WTC11 (cell line): ENCODE measurements around the gene ITPR2. TPM values are rescaled to one million over a fixed set of nuclear protein-coding genes. Genes with fewer than 3 reads are reported as not detected.

Experiments used
- ATAC-seq: fragments of 200-7000 bp; cut with Tn5 transposase; 2 replicates; pipeline ENCODE4 v1.10.0; 2021; ENCODE audit warnings: mild to moderate bottlenecking, moderate library complexity
- CTCF ChIA-PET: fragments of 300-600 bp; sonication (Branson Sonifier 250); formaldehyde crosslinking; loops from one replicate; lab custom pipeline; 2021; ENCODE audit warnings: antibody characterized with exemption; lab: Charles Lee
- POLR2A ChIA-PET: fragments of 350-600 bp; sonication (Branson Sonifier 250); formaldehyde crosslinking; loops from one replicate; lab custom pipeline; 2021; ENCODE audit warnings: antibody characterized with exemption; lab: Charles Lee
- DNase-seq: peaks from one replicate; pipeline ENCODE4 v3.0.0; 2021; ENCODE audit warnings: low spot score
- H3K27ac Mint-ChIP-seq: 2 replicates; pipeline ENCODE4 v1.8.0; 2021; ENCODE audit warnings: mixed read lengths
- H3K27me3 Mint-ChIP-seq: 2 replicates; pipeline ENCODE4 v1.8.0; 2021; ENCODE audit warnings: low read depth, mild to moderate bottlenecking, moderate library complexity, mixed read lengths
- H3K36me3 Mint-ChIP-seq: 2 replicates; pipeline ENCODE4 v1.8.0; 2021; ENCODE audit warnings: mixed read lengths
- H3K4me1 Mint-ChIP-seq: 2 replicates; pipeline ENCODE4 v1.8.0; 2022; ENCODE audit warnings: mixed read lengths
- H3K4me3 Mint-ChIP-seq: 2 replicates; pipeline ENCODE4 v1.8.0; 2021; ENCODE audit warnings: mild to moderate bottlenecking, moderate library complexity, mixed read lengths
- H3K9me3 Mint-ChIP-seq: 2 replicates; pipeline ENCODE4 v1.8.0; 2021; ENCODE audit warnings: mixed read lengths
- CDX4 ChIP-seq: fragments of 250-450 bp; sonication (Bioruptor Pico); IDR thresholded peaks from 2 replicates; pipeline ENCODE4 v1.9.0; 2021; ENCODE audit warnings: moderate library complexity, mild to moderate bottlenecking, inconsistent platforms, borderline replicate concordance
- CREB1 ChIP-seq: sonication (generic); formaldehyde crosslinking; IDR thresholded peaks from 2 replicates; pipeline ENCODE4 v1.8.0; 2023; ENCODE audit warnings: mild to moderate bottlenecking, missing genetic modification reagents
- ESRRA ChIP-seq: sonication (generic); formaldehyde crosslinking; IDR thresholded peaks from 2 replicates; pipeline ENCODE4 v1.8.1; 2022; ENCODE audit warnings: mild to moderate bottlenecking, missing genetic modification reagents, borderline replicate concordance
- FOXK1 ChIP-seq: sonication (generic); formaldehyde crosslinking; IDR thresholded peaks from 2 replicates; pipeline ENCODE4 v1.8.0; 2022; ENCODE audit warnings: mild to moderate bottlenecking, moderate library complexity, missing genetic modification reagents
- GTF2I ChIP-seq: fragments of 250-450 bp; sonication (Bioruptor Pico); conservative IDR thresholded peaks from 2 replicates; pipeline ENCODE4 v1.4.0; 2021; ENCODE audit warnings: mild to moderate bottlenecking
- HMGA2 ChIP-seq: fragments of 250-450 bp; sonication (Bioruptor Pico); IDR thresholded peaks from 2 replicates; pipeline ENCODE4 v1.4.0; 2021; ENCODE audit warnings: mild to moderate bottlenecking, moderate library complexity
- HMGXB4 ChIP-seq: sonication (generic); formaldehyde crosslinking; IDR thresholded peaks from 2 replicates; pipeline ENCODE4 v1.8.1; 2023; ENCODE audit warnings: mild to moderate bottlenecking, moderate library complexity, missing genetic modification reagents
- JAZF1 ChIP-seq: fragments of 250-450 bp; sonication (Bioruptor Pico); IDR thresholded peaks from 2 replicates; pipeline ENCODE4 v1.9.0; 2021; ENCODE audit warnings: moderate library complexity, mild to moderate bottlenecking, inconsistent platforms
- JUN ChIP-seq: sonication (generic); formaldehyde crosslinking; IDR thresholded peaks from 2 replicates; pipeline ENCODE4 v1.8.0; 2023; ENCODE audit warnings: mild to moderate bottlenecking, missing genetic modification reagents
- NR2C2 ChIP-seq: sonication (generic); formaldehyde crosslinking; IDR thresholded peaks from 2 replicates; pipeline ENCODE4 v1.8.0; 2022; ENCODE audit warnings: mild to moderate bottlenecking, missing genetic modification reagents
- PRRX2 ChIP-seq: fragments of 250-450 bp; sonication (Bioruptor Pico); IDR thresholded peaks from 2 replicates; pipeline ENCODE4 v1.8.0; 2021; ENCODE audit warnings: mild to moderate bottlenecking
- RORB ChIP-seq: fragments of 250-450 bp; sonication (Bioruptor Pico); IDR thresholded peaks from 2 replicates; pipeline ENCODE4 v1.9.0; 2021; ENCODE audit warnings: mild to moderate bottlenecking
- SP1 ChIP-seq: sonication (generic); formaldehyde crosslinking; conservative IDR thresholded peaks from 2 replicates; pipeline ENCODE4 v1.8.1; 2022; ENCODE audit warnings: missing genetic modification reagents
- TCF7 ChIP-seq: sonication (generic); formaldehyde crosslinking; IDR thresholded peaks from 2 replicates; pipeline ENCODE4 v1.8.0; 2022; ENCODE audit warnings: mild to moderate bottlenecking, low read depth, missing genetic modification reagents, moderate library complexity
- ZBTB21 ChIP-seq: sonication (generic); formaldehyde crosslinking; IDR thresholded peaks from 2 replicates; pipeline ENCODE4 v1.8.1; 2023; ENCODE audit warnings: mild to moderate bottlenecking, missing genetic modification reagents, borderline replicate concordance
- ZMAT4 ChIP-seq: fragments of 250-450 bp; sonication (Bioruptor Pico); IDR thresholded peaks from 2 replicates; pipeline ENCODE4 v1.9.0; 2021; ENCODE audit warnings: mild to moderate bottlenecking
- ZNF219 ChIP-seq: sonication (generic); formaldehyde crosslinking; IDR thresholded peaks from 2 replicates; pipeline ENCODE4 v1.8.0; 2023; ENCODE audit warnings: missing genetic modification reagents, mild to moderate bottlenecking, borderline replicate concordance
- ZNF281 ChIP-seq: sonication (generic); formaldehyde crosslinking; IDR thresholded peaks from 2 replicates; pipeline ENCODE4 v1.8.0; 2023; ENCODE audit warnings: mild to moderate bottlenecking, missing genetic modification reagents
- ZNF416 ChIP-seq: fragments of 250-450 bp; sonication (Bioruptor Pico); IDR thresholded peaks from 2 replicates; pipeline ENCODE4 v1.9.0; 2021; ENCODE audit warnings: mild to moderate bottlenecking, inconsistent platforms
- ZNF425 ChIP-seq: fragments of 250-450 bp; sonication (Bioruptor Pico); conservative IDR thresholded peaks from 2 replicates; pipeline ENCODE4 v1.9.0; 2021; ENCODE audit warnings: mild to moderate bottlenecking
- total RNA-seq: library from RNA; stranded (reverse); gene quantifications from 3 replicates; pipeline ENCODE4 v1.2.3, GENCODE V29; 2021
- TF ChIP-seq, protein P1 (sequence below): sonication (generic); formaldehyde crosslinking; IDR thresholded peaks from 2 replicates; pipeline ENCODE4 v1.8.0; 2022; ENCODE audit warnings: mild to moderate bottlenecking, missing genetic modification reagents
- TF ChIP-seq, protein P2 (sequence below): fragments of 250-450 bp; sonication (Bioruptor Pico); IDR thresholded peaks from 2 replicates; pipeline ENCODE4 v2.1.2; 2022; ENCODE audit warnings: mild to moderate bottlenecking, moderate library complexity
- TF ChIP-seq, protein P3 (sequence below): sonication (generic); formaldehyde crosslinking; IDR thresholded peaks from 2 replicates; pipeline ENCODE4 v1.8.1; 2023; ENCODE audit warnings: mild to moderate bottlenecking, missing genetic modification reagents, moderate library complexity

ITPR2 gene
- total RNA-seq, 1 experiment from 2014 or later, result 50.7 TPM

DNA sequence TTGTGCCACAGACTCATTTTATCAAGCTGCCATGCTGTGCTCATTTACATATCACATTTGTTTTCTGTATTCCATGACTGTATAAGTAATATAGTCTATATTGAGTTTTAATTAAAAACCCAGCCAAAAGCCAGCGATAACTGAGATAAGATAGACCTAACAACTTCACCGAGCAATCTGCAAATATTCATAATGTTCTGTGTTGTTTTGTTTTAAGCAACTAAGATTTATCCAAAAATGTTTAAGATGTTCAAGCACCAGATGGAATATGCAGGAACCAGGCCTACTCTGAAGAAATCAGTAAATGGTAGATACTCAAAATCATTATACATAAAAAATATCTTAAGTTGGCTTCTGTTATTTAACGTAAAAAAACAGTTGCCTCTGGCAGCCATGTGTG is 295.3 kb downstream of the ITPR2 start:
- TF ChIP-seq JAZF1 (CRISPR knock-in tag) (no peak), ZNF219 (CRISPR knock-in tag) (no peak), NR2C2 (CRISPR knock-in tag) (no peak), RORB (CRISPR knock-in tag) (no peak), TCF7 (CRISPR knock-in tag) (no peak), SP1 (no peak), ZBTB21 (no peak), CDX4 (CRISPR knock-in tag) (no peak), JUN (CRISPR knock-in tag) (no peak), FOXK1 (CRISPR knock-in tag) (no peak), HMGA2 (CRISPR knock-in tag) (no peak)
- TF ChIP-seq, protein P1, sequence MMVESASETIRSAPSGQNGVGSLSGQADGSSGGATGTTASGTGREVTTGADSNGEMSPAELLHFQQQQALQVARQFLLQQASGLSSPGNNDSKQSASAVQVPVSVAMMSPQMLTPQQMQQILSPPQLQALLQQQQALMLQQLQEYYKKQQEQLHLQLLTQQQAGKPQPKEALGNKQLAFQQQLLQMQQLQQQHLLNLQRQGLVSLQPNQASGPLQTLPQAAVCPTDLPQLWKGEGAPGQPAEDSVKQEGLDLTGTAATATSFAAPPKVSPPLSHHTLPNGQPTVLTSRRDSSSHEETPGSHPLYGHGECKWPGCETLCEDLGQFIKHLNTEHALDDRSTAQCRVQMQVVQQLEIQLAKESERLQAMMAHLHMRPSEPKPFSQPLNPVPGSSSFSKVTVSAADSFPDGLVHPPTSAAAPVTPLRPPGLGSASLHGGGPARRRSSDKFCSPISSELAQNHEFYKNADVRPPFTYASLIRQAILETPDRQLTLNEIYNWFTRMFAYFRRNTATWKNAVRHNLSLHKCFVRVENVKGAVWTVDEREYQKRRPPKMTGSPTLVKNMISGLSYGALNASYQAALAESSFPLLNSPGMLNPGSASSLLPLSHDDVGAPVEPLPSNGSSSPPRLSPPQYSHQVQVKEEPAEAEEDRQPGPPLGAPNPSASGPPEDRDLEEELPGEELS, result no peak
- Mint-ChIP-seq H3K4me3 (no peak overlapping the region), H3K4me1 (peaks cover 7% of the 10 kb centered on the region), H3K27ac (no peak overlapping the region), H3K9me3 (no peaks in the 10 kb centered on the region), H3K36me3 (no peaks in the 10 kb centered on the region), H3K27me3 (no peaks in the 10 kb centered on the region)
- ATAC-seq (no peak), DNase-seq (no peak)
- CTCF ChIA-PET, result no interaction called here
- POLR2A ChIA-PET, result no interaction called here

DNA sequence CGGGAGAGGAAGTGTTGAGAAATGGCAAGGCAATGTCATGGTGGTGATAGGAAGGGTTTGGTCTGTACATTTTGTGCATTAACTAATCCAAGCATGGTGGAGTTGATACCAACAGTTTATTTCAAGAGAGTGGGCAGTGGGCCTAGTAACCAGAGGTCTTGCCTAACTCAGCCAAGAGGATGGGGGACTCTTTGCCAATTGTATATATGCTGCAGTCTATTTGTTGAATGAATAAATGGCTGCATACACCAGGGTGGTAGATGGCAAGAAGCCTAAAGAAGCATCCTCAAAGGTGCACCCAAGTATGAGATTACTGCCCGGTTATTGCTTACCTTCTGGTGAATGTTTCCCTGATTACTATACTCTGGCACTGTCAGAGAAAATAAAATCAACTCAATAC is 295.9 kb downstream of the ITPR2 start:
- Mint-ChIP-seq H3K4me1 (peaks cover 7% of the 10 kb centered on the region), H3K4me3 (no peak overlapping the region), H3K27me3 (no peaks in the 10 kb centered on the region), H3K27ac (no peak overlapping the region), H3K9me3 (no peaks in the 10 kb centered on the region), H3K36me3 (no peaks in the 10 kb centered on the region)
- ATAC-seq (no peak), DNase-seq (no peak)
- ChIA-PET POLR2A (no interaction called here), CTCF (no interaction called here)
- TF ChIP-seq ZNF425 (CRISPR knock-in tag) (no peak), ZMAT4 (CRISPR knock-in tag) (no peak), HMGA2 (CRISPR knock-in tag) (no peak), HMGXB4 (CRISPR knock-in tag) (no peak), ZNF281 (CRISPR knock-in tag) (no peak), CREB1 (CRISPR knock-in tag) (no peak), ESRRA (CRISPR knock-in tag) (no peak), ZNF416 (no peak), PRRX2 (no peak), GTF2I (CRISPR knock-in tag) (no peak)
- TF ChIP-seq, protein P2, sequence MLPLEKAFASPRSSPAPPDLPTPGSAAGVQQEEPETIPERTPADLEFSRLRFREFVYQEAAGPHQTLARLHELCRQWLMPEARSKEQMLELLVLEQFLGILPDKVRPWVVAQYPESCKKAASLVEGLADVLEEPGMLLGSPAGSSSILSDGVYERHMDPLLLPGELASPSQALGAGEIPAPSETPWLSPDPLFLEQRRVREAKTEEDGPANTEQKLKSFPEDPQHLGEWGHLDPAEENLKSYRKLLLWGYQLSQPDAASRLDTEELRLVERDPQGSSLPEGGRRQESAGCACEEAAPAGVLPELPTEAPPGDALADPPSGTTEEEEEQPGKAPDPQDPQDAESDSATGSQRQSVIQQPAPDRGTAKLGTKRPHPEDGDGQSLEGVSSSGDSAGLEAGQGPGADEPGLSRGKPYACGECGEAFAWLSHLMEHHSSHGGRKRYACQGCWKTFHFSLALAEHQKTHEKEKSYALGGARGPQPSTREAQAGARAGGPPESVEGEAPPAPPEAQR (CRISPR knock-in tag), result no peak
- TF ChIP-seq, protein P3, sequence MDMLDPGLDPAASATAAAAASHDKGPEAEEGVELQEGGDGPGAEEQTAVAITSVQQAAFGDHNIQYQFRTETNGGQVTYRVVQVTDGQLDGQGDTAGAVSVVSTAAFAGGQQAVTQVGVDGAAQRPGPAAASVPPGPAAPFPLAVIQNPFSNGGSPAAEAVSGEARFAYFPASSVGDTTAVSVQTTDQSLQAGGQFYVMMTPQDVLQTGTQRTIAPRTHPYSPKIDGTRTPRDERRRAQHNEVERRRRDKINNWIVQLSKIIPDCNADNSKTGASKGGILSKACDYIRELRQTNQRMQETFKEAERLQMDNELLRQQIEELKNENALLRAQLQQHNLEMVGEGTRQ, result no peak
